ENCODE data around the gene EVA1C.
"Not testable (repeated sequence)": the region's sequence is repeated elsewhere in the genome, so short reads cannot be mapped to it uniquely, and the experiment has no call there.

Gene EVA1C, protein sequence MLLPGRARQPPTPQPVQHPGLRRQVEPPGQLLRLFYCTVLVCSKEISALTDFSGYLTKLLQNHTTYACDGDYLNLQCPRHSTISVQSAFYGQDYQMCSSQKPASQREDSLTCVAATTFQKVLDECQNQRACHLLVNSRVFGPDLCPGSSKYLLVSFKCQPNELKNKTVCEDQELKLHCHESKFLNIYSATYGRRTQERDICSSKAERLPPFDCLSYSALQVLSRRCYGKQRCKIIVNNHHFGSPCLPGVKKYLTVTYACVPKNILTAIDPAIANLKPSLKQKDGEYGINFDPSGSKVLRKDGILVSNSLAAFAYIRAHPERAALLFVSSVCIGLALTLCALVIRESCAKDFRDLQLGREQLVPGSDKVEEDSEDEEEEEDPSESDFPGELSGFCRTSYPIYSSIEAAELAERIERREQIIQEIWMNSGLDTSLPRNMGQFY

DNA sequence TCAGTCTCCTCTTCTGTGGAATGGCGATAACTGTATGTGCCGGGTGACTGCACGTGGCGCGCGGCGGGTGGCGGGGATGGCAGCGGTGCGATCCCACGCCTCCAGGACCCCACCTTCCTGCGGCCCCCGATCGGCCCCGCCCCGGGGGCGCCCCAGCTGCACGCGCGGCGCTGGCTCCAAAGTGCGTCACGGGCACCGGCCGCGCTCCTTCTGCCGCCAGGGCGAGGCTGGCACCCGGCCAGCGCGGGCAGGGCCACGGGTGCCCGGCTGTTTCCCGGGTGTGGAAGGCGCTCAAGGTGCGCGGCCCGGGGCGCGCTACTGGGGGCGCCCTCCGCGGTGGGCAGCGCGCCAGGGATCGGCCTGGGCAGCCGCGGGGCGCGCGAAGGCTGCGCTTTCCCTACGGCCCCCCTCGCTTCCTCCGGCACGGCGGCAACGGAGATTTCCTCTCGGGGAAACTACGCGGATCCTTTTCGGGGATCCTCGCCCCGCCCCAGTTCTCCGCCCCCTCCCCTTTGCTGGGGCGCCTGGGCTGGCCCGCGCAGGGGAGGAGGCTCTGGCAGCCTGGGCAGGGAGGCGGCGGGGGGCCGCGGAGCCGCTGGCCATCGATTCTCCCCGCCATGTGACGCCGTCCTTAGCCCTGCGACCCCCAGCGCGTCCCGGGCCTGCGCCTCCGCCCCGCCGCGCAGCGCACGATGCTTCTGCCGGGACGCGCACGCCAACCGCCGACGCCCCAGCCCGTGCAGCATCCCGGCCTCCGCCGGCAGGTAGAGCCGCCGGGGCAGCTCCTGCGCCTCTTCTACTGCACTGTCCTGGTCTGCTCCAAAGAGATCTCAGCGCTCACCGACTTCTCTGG is at the start of gene EVA1C:
EVA1C (plus strand) TSS at position 545 of the 853 bp plus-strand sequence; CDS start at position 693, 148 bp downstream.
- TF ChIP-seq FOXP2 (optimal IDR thresholded peaks at IDR 0.05; ENCODE audit: control extremely low read depth, extremely low read length, insufficient read depth) (no peak), POLR2AphosphoS5 (IDR thresholded peaks at IDR 0.05; ENCODE audit: borderline replicate concordance, low read depth, low read length) (no peak), EZH2 (IDR thresholded peaks at IDR 0.05) (no peak)
- peak within 1 kb of the TSS; percentile 64 for H3K9ac ChIP-seq (ENCODE audit: insufficient read length)
- no peak within 1 kb of the TSS for H3K27ac ChIP-seq
- DNase-seq (ENCODE audit: low read depth, low spot score), result no peak
- no peaks in the 10 kb centered on the region for H3K36me3 ChIP-seq (ENCODE audit: insufficient read depth, low read length)
- peak within 1 kb of the TSS; percentile 78 for H3K4me3 ChIP-seq
- no peaks in the 10 kb centered on the region for H3K9me3 ChIP-seq (ENCODE audit: low read depth, low read length)

DNA sequence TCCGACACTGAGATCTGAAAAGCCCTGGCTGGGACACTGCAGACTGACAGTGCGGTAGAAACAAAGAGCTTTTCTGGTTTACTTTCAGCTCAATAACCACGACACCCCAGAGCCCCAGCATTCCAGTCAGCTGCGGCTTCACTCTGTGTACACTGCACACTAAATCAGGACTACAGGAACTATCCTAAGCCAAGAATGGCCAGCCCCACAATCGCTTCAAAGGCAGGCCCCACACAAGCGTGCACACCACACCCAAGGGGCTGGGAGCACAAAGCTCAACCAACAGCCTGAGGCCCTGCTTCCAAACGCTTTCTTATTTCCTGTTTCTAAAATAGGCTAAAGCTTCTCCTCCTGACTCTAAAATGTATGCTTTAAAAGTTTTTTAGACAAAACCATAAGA is 48.1 kb upstream of the EVA1C start:
- no peak for DNase-seq (ENCODE audit: low read depth, low spot score)
- Histone ChIP-seq H3K9ac (ENCODE audit: insufficient read length) (no peak overlapping the region), H3K36me3 (ENCODE audit: insufficient read depth, low read length) (peaks cover 90% of the 10 kb centered on the region), H3K4me3 (no peak overlapping the region), H3K27ac (no peak overlapping the region), H3K9me3 (ENCODE audit: low read depth, low read length) (no peaks in the 10 kb centered on the region)
- no peak for TF ChIP-seq EZH2 (IDR thresholded peaks at IDR 0.05)
- TF ChIP-seq FOXP2 (optimal IDR thresholded peaks at IDR 0.05; ENCODE audit: control extremely low read depth, extremely low read length, insufficient read depth), result no peak
- no peak for TF ChIP-seq POLR2AphosphoS5 (IDR thresholded peaks at IDR 0.05; ENCODE audit: borderline replicate concordance, low read depth, low read length)

DNA sequence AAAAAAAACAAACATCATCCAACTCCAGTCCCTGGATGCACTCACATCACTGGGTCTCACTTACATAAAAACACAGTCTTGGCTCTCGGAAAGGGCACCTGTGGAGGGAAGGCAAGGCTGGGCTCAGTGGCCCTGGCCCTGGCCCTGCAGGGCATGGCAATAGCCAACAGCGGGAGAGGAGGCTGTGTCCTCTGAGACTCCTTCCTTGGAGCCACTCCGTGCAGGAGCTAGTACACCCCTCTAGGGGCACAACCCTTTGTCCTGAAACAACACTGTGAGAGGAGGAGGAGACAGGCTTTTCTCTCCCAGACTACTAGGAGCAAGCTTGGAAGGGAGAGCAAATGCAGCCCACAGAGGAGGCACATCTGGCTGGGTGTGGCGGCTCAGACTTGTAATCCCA is 47.7 kb upstream of the EVA1C start:
- H3K36me3 ChIP-seq (ENCODE audit: insufficient read depth, low read length), result peaks cover 90% of the 10 kb centered on the region
- H3K4me3 ChIP-seq, result no peak overlapping the region
- no peak overlapping the region for H3K9ac ChIP-seq (ENCODE audit: insufficient read length)
- H3K27ac ChIP-seq, result no peak overlapping the region
- H3K9me3 ChIP-seq (ENCODE audit: low read depth, low read length), result no peaks in the 10 kb centered on the region
- TF ChIP-seq EZH2 (IDR thresholded peaks at IDR 0.05), result no peak
- no peak for TF ChIP-seq POLR2AphosphoS5 (IDR thresholded peaks at IDR 0.05; ENCODE audit: borderline replicate concordance, low read depth, low read length)
- TF ChIP-seq FOXP2 (optimal IDR thresholded peaks at IDR 0.05; ENCODE audit: control extremely low read depth, extremely low read length, insufficient read depth), result no peak
- no peak for DNase-seq (ENCODE audit: low read depth, low spot score)

GRCh38 chr21:32366191-32366590 is 46.3 kb upstream of the EVA1C start:
- TF ChIP-seq POLR2AphosphoS5 (IDR thresholded peaks at IDR 0.05; ENCODE audit: borderline replicate concordance, low read depth, low read length) (no peak), FOXP2 (optimal IDR thresholded peaks at IDR 0.05; ENCODE audit: control extremely low read depth, extremely low read length, insufficient read depth) (no peak), EZH2 (IDR thresholded peaks at IDR 0.05) (no peak)
- H3K9ac ChIP-seq (ENCODE audit: insufficient read length), result no peak overlapping the region
- no peaks in the 10 kb centered on the region for H3K9me3 ChIP-seq (ENCODE audit: low read depth, low read length)
- no peak overlapping the region for H3K27ac ChIP-seq
- peaks cover 89% of the 10 kb centered on the region for H3K36me3 ChIP-seq (ENCODE audit: insufficient read depth, low read length)
- no peak for DNase-seq (ENCODE audit: low read depth, low spot score)
- H3K4me3 ChIP-seq, result no peak overlapping the region

DNA sequence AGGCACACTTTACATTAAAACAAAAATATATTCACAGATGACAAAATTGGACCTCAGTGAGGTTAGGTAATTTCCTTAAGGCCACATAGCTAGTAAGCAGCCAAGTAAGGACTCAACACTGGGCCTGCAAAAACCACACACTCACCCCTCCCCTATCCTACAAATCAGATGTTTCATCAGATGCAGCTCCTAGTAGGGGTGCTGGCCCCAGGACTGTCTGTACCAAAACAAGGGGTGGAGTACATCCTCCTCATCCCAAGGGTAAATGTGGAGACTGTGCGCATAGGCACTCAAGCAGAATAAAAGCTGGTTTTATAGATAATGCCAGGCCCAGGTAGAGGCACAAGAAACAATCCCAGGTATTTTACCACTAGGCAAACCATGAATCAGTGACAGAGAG is 45.3 kb upstream of the EVA1C start:
- no peak overlapping the region for H3K9ac ChIP-seq (ENCODE audit: insufficient read length)
- H3K9me3 ChIP-seq (ENCODE audit: low read depth, low read length), result no peaks in the 10 kb centered on the region
- no peak overlapping the region for H3K4me3 ChIP-seq
- TF ChIP-seq EZH2 (IDR thresholded peaks at IDR 0.05) (no peak), POLR2AphosphoS5 (IDR thresholded peaks at IDR 0.05; ENCODE audit: borderline replicate concordance, low read depth, low read length) (no peak), FOXP2 (optimal IDR thresholded peaks at IDR 0.05; ENCODE audit: control extremely low read depth, extremely low read length, insufficient read depth) (no peak)
- no peak overlapping the region for H3K27ac ChIP-seq
- H3K36me3 ChIP-seq (ENCODE audit: insufficient read depth, low read length), result peaks cover 89% of the 10 kb centered on the region
- DNase-seq (ENCODE audit: low read depth, low spot score), result no peak

- no peak overlapping the region for H3K27ac ChIP-seq
- no peak overlapping the region for H3K9ac ChIP-seq (ENCODE audit: insufficient read length)
- no peak for TF ChIP-seq EZH2 (IDR thresholded peaks at IDR 0.05)
- no peak for TF ChIP-seq POLR2AphosphoS5 (IDR thresholded peaks at IDR 0.05; ENCODE audit: borderline replicate concordance, low read depth, low read length)
- no peak for TF ChIP-seq FOXP2 (optimal IDR thresholded peaks at IDR 0.05; ENCODE audit: control extremely low read depth, extremely low read length, insufficient read depth)
- no peak overlapping the region for H3K4me3 ChIP-seq
- no peaks in the 10 kb centered on the region for H3K9me3 ChIP-seq (ENCODE audit: low read depth, low read length)
- H3K36me3 ChIP-seq (ENCODE audit: insufficient read depth, low read length), result peaks cover 89% of the 10 kb centered on the region
- DNase-seq (ENCODE audit: low read depth, low spot score), result no peak
Observed at GRCh38 chr21:32368386-32368785, 44.1 kb upstream of the EVA1C start.

GRCh38 chr21:32368961-32369360 is 43.5 kb upstream of the EVA1C start:
- not testable (repeated sequence) for H3K4me3 ChIP-seq; H3K9ac ChIP-seq (ENCODE audit: insufficient read length); H3K27ac ChIP-seq; DNase-seq (ENCODE audit: low read depth, low spot score); H3K9me3 ChIP-seq (ENCODE audit: low read depth, low read length)
- peaks cover 89% of the 10 kb centered on the region for H3K36me3 ChIP-seq (ENCODE audit: insufficient read depth, low read length)

GRCh38 chr21:32370998-32371766 is 41.3 kb upstream of the EVA1C start:
- no peak overlapping the region for H3K27ac ChIP-seq

More at GRCh38 chr21:32370998-32371766, 41.3 kb upstream of the EVA1C start:
- no peak for DNase-seq (ENCODE audit: low read depth, low spot score)
- TF ChIP-seq EZH2 (IDR thresholded peaks at IDR 0.05) (no peak), FOXP2 (optimal IDR thresholded peaks at IDR 0.05; ENCODE audit: control extremely low read depth, extremely low read length, insufficient read depth) (no peak), POLR2AphosphoS5 (IDR thresholded peaks at IDR 0.05; ENCODE audit: borderline replicate concordance, low read depth, low read length) (no peak)
- Histone ChIP-seq H3K4me3 (no peak overlapping the region), H3K9ac (ENCODE audit: insufficient read length) (peak overlapping the region; percentile 25), H3K9me3 (ENCODE audit: low read depth, low read length) (no peaks in the 10 kb centered on the region), H3K36me3 (ENCODE audit: insufficient read depth, low read length) (peaks cover 95% of the 10 kb centered on the region)

Data from SK-N-MC (cell line).